HG02938 (cell line): ENCODE measurements around the gene STRADA.
A peak's percentile ranks its signal among the peaks of the same experiment; 100 is the strongest.

Experiments used
- ATAC-seq: cut with Tn5 transposase; IDR thresholded peaks from one replicate; pipeline ENCODE4 v1.9.1; 2021; ENCODE audit warnings: mild to moderate bottlenecking, moderate library complexity; ENCODE audit not compliant: unreplicated experiment

The STRADA gene, protein sequence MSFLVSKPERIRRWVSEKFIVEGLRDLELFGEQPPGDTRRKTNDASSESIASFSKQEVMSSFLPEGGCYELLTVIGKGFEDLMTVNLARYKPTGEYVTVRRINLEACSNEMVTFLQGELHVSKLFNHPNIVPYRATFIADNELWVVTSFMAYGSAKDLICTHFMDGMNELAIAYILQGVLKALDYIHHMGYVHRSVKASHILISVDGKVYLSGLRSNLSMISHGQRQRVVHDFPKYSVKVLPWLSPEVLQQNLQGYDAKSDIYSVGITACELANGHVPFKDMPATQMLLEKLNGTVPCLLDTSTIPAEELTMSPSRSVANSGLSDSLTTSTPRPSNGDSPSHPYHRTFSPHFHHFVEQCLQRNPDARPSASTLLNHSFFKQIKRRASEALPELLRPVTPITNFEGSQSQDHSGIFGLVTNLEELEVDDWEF

DNA sequence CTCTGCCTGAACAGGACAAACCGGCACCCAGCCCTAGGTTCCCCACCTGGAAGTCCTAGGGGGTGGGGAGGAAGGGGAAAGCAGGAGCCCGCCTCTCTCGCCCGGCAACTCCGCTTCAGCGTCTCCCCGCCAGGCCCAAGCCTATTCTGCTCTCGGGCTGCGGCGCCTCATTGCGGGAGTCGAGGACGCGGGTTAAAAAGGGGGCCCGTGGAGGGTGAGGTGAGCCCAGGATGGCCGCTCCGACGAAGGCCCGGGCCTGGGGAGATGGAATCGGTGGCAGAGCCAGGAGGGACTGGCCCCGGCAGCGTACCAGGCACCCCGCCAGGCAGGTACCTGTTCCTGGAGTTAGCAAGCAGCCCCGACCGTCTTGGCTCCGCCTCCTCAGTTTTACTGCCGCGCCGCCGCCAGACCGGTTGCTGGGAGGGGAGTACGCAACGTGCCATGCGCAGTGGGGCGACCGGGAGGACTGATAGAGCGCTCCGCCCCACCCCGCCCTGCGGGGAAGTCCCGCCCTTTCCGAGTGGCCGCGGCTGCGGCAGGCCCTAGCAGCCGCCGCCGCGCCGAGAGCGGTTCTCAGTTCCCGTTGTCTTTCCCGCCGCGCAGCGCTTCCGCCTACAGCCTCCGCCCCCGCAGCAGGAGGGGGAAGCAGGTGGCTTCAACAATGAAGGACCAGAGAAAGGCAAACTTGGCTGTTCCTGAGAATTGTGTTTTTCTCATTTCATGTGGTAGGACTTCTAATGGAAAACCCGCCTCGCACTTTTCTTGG is at the start of gene STRADA:
STRADA (minus strand) TSS at position 392 of the 766 bp plus-strand sequence. CDS start 13,430 bp downstream, outside the sequence.
- ATAC-seq = peak; percentile 87

DNA sequence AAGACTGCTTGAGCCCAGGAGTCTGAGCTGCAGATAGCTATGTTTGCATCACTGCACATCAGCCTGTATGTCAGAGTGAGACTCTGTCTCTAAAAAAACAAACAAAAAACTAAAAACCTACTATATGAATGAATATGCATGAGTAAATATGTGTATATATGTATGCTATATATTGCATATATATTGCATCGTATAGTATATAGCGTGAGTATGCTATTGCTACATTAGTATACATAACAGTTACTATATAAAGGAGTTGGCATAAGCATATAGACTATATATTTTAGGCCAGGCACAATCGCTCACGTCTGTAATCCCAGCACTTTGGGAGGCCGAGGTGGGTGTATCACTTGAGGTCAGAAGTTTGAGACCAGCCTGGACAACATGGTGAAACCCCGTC is 48.5 kb upstream of the STRADA start:
- ATAC-seq = no peak

DNA sequence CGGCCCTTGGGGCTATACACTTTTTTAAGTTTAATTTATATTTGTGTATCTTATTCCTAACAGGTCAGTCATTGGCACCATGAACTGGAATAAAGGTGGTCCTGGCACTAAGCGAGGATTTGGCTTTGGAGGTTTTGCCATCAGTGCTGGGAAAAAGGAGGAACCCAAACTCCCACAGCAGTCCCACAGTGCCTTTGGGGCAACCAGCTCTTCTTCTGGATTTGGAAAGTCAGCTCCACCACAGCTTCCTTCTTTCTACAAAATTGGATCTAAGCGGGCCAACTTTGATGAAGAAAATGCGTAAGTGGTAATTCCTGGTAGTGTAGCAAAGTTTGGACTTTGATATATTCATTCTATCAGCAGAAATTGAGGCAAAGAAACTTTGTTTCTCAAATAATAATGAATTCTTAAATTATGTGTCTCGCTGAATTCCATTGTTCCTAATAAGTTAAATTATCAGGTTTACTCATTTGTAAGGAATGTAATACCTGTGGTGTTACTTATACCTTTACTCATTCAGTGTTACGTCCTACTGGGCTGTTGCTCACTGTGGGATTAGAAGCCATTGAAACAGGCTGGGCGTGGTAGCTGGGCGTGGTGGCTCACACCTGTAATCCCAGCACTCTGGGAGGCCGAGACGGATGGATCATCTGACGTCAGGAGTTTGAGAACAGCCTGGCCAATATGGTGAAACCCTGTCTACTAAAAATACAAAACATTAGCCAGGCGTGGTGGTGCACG is 45.5 kb upstream of the STRADA start:
- no peak for ATAC-seq

DNA sequence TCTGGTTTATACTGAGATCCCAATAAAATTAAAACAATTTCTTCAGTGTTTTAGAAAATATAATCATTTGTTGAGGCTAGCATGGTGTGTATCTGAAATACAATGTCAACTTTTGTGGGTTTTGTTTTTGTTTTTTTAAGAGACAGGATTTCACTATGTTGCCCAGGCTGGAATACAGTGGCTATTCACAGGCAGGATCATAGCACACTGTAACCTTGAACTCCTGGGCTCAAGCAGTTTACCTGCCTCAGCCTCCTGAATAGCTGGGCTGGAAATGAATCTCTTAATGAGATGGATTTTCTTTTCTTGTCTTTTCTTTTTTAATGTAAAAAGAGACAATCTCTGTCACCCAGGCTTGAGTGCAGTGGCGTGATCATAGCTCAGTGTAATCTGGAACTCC is 44.5 kb upstream of the STRADA start:
- ATAC-seq = no peak

DNA sequence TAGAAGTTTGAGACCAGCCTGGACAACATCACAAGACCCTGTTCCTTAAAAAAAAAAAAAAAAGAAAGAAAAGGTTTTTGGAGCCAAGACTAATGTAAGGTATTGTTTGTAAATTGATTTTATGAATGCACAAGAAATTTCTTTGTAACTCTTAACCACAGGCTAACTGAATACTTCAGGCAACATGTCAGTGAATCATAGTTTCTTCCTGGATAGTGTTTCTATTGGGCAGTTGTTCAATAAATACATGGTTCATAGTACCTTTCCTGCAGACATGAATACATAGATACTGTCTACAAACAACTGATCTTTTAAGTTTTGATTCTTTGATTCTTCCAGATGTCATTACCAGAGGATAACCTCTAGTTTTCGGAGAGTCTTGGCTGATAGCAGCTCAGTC is 44.0 kb upstream of the STRADA start:
- ATAC-seq = no peak

DNA sequence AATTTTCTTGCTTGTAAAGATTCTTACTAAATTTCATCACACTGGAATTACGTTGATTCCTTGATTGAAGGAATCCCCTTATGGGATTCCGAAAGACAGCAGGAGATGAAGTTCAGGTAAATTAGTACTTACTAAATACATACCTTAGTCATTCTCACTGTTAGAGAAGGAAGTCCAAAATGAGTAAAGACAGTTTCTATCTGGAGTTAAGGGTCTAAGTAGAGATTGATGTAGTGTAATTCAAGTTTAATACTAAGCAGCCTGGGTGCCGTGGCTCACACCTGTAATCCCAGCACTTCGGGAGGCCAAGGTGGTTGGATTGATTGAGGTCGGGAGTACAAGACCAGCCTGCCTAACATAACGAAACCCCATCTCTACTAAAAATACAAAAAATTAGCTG is 41.9 kb upstream of the STRADA start:
- ATAC-seq = no peak

DNA sequence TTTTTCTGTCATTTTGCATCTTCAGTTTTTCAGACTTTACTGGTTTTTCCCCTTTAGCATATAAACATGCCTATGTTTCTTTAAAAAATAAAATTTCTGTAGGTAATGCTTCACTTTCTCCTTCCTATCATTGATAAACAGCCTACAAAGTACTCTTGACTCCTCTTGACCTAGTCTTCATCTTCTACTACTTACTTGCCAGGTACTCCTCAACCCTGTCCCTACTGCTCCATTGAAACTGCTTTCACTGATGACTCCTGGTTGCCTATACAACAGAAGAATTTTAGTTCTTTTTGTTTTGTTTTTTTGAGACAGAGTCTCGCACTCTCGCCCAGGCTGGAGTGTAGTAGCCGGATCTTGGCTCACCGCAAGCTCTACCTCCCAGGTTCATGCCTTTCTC is 39.3 kb upstream of the STRADA start:
- no peak for ATAC-seq

DNA sequence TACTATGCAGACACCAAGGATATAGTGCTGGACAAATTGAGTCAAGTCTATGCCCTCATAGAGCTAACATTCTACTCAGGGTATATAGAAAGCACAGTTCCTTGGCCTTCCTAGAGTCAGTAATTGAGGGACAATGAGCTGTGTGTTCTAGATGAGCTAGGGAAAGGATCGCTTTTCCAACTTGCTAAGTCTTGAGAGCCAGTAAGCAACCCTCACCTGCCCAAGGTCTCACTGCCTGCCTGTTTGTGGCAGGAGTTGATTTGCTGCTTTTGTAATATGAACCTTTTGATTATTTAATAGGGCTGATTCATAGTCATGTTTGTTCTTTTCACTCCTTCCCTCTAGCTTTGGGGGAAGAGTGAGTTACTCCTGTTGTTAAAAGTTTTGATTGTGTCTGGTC is 38.9 kb upstream of the STRADA start:
- no peak for ATAC-seq

DNA sequence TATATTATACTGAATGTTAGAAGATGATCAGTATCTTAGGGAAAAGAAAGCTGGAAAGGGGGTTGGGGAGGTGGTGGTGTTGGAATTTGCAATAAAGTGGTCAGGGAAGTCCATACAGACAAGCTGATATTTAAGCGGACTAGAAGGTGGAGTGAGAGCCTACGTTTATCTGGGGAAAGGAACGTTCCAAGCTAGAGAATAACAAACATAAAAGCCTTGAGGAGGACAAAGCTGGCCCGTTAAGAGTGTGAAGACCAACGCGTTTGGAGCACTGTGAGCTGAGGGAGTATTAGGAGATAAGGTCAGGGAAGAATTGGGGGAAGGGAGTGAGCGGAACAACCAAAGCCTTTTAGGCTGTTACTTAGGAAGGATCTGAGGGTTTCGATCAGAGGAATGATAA is 33.8 kb upstream of the STRADA start:
- ATAC-seq = no peak

DNA sequence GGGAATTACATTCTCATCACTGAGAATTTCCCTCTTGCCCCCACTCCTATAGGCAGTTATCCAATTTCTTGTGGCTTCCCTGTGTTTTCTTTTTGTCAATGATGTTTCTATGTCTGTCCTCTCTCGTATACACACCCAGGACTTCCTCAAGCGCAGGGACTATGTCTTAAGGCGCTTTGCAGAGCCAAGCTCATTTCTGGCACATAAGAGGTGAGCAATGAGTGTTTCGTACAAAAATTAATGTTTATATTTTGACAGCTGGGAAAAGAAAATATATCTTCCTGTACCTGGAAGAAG is 33.3 kb upstream of the STRADA start:
- ATAC-seq = no peak

DNA sequence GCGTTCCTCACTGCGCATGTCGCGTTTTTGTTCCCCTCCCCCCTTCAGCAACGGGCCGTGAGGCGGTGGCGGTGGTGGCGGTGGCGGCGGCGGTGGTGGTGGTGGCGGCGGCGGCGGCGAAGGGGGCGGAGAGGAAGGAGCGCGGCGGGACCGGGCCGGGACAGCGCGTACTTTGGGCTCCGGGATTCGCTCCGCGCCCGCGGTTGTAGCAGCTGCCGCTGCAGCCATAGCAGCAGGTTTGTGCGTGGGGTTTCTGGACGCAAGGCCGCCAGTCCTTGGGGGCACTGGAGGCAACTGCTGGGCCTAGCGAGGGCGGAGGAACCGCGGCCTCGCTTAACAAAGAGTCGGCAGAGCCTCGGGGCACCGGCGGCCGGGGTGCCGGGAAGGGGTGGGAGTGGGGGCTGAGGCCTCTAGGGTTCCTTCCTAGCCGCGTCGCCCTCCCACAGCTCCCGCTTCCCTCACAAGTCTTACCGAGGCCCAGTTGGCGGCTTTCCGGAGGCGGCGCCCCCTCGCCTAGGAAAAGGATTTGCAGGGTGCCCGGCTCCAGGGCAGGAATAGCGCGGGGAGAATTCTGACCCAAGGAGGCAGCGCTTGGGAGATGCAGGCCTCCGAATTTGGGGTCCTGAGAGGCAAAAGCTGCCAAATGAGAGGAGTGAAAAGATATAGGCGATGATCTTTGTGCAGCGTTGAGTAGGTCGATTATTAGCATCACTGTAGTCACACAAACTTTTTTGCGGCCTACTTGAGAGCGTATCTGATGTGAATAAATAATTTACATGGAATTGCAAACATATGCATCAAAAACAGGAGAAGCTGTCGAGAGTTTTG is 32.8 kb upstream of the STRADA start, which contains the start of gene DDX42:
DDX42 (plus strand) TSS at position 30 of the 828 bp plus-strand sequence. CDS start 12,880 bp downstream, outside the sequence.
- no peak for ATAC-seq

DNA sequence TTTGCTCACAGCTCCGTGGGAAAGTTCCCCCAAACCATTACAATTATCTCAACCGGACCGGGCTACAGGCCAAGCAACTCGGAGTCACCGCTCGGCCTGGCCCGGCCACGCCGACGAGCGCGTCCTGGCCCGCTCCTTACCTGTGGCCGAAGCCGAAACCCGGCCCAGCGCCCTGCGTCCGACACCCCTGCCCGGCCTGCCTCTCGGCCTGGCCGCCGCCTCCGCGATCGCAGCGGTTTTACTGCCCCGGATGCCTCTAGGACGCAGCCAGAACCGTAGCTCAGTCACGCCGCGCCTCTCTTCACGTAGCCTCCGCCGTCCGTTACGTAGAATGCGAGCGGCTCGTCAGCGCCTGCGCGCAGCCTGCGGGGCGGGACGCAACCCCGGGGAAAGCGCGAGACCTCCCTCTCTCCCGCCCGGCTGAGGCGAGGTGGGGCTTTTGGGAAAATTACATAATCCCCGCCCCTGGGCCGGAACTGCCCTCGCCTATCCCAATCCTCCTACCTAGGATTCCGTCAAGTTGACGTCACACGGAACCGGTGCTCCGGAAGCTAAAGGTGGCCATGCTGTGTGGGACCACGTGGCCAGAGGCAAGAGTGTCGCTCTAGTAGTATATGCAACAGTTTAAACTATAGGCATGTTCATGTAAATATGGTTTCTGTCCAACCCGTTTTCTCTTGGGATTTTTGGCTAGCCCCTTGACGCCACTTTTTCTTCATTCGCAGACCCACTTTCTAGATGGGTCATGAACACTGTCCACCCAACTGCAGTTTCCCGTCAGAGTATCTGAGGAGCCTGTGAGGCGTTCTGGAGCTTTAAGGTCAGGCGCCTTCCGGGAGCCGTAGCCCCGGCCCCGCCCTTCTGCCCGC is 31.9 kb upstream of the STRADA start, which contains the start of gene CCDC47:
CCDC47 (minus strand) TSS at position 326 of the 869 bp plus-strand sequence. CDS start 7,422 bp downstream, outside the sequence.
- peak; percentile 91 for ATAC-seq

DNA sequence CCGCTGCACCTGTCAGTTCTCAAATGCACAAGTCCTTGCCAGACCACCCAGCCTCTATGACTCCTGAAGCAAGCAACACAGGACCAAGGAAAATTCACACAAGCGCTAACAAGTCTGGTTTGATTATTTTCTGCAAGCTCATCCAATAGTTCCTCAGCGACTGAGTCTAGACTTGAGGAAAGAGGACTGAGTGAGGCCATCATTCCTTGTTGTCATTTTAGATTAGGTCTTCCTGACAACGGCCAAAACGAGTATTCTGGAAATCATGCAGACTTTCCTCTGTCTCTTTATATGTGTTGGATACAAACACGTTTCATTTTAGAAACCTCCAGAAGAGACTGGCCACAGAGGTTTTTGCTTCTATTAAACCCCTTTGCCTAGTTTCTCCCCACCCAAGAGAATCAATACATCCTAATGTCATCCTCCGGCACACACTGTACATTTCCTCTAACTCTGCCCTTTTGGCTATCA is 31.2 kb upstream of the STRADA start:
- no peak for ATAC-seq

DNA sequence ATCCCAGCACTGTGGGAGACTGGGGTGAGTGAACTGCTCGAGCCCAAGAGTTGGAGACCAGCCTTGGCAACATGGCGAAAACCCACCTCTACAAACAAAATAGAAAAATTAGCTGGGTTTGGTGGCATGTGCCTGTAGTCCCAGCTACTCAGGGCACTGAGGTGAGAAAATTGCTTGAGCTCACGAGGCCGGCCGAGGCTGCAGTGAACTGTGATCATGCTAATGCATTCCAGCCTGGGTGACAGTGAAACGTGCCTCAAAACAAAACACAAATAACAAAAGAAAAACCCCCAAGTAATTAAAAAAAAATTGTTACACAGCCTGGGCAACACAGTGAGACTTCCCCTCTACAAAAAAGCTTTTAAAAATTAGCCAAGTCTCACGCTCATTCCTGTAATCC is 26.8 kb upstream of the STRADA start:
- ATAC-seq = no peak

DNA sequence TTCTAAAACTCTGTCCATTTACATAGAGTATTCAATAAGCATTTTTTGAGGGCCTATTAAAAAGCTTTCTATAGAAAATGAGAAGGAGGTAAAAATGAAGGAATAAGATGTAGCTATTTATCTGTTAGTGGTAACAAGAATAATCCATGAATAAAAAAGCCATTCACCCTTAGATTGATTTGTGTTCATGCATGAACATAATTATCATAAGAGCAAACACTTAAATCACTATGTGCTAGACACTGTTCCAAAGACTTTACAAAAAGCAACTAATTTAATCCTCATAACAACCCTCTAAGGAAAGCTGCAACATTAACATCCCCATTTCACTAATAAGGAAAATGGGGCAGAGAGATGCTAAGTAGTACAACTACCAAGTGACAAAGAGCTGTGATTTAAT is 25.2 kb upstream of the STRADA start:
- no peak for ATAC-seq

DNA sequence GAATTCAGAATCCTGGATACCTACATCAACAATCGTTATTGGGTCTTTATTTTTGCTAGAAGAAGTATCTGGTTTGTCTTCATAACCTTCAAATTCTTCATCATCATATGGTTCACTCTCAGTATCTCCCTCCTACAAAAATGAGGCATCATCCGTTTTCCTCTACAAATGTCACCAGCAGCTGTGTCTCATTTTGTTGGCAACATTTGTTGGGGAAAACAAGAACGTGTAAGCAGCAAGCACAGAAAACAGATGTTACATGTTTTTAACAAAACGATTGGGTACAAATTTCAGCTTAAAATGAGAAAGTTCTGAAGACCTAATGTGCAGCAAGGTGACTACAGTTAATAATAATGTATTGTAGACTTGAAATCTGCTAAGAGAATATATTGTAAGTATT is 23.1 kb upstream of the STRADA start:
- no peak for ATAC-seq

DNA sequence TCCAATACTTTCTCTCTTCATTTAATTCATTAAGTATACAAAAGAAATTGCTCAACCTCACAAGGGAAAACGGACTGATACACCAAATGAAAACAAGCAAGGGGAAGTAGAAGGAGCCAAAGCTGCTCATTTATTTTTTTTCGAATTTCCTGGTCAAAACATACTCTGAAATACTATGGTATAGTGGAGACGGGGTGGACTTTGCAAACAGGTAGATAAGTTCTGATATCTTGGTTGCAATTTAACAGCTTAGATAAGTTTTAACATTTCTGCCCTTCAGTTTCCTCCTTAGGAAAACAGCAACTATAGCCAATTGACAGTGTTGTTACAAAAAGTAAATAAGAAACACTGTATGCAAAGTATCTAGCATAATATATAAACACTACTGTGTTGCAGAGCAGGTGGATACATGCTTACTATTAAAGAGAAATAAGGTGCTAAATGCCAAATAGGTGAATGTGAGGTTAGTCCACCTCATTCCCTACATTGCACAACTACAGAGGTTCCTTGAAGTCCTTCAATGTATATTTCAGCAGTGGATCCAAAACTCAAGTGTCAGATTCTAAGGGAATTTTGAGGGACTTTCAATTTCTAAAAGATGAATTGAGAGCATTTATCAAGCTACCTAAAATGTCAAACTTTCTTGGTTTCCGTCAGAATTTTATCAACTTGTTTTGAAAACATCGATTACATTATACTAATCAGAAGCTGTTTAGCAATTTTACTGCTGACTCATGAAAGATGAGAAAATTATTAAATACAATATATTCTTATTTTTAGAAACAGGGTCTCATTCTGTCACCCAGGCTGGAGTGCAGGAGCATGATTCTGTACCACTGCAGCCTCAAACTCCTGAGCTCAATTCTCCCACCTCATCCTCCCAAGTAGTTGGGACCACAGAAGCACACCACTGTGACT is 20.8 kb upstream of the STRADA start:
- no peak for ATAC-seq

DNA sequence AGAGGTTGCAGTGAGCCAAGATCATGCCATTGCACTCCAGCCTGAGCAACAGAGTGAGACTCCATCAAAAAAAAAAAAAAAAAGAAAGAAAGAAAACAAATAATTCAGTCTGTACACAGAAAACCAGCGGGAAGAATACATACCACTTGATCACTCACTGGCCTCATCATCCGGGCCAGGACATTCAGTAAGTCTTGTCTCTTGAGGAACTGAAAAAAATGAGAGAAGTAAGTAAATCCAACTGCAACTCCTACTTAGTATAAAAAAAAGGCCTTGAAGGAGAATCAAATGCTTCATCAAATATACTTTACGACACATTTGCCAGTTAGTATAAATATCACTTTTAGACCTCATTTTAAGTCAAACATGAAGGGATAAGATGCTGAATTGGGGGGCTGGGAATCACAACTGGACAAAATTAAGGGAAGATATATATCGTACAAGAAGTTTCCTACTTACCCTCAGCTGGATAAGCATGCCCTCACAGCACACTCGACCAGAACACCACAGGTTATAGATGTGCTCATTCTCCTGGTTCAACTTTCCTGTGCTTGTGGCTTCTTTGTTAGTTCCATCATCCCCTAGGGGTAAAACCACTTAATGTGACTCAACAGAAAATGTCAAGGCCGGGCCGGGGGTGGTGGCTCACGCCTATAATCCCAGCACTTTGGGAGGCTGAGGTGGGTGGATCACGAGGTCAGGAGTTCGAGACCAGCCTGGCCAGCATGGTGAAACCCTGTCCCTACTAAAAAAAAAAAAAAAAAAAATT is 19.4 kb upstream of the STRADA start:
- ATAC-seq = no peak
